GM18907 (cell line): ENCODE measurements around the gene CD300A.

ENCODE experiments used
- ATAC-seq: cut with Tn5 transposase; IDR thresholded peaks from one replicate; pipeline ENCODE4 v1.9.1; 2021; ENCODE audit warnings: mild to moderate bottlenecking, moderate library complexity; ENCODE audit not compliant: unreplicated experiment

The CD300A gene

DNA sequence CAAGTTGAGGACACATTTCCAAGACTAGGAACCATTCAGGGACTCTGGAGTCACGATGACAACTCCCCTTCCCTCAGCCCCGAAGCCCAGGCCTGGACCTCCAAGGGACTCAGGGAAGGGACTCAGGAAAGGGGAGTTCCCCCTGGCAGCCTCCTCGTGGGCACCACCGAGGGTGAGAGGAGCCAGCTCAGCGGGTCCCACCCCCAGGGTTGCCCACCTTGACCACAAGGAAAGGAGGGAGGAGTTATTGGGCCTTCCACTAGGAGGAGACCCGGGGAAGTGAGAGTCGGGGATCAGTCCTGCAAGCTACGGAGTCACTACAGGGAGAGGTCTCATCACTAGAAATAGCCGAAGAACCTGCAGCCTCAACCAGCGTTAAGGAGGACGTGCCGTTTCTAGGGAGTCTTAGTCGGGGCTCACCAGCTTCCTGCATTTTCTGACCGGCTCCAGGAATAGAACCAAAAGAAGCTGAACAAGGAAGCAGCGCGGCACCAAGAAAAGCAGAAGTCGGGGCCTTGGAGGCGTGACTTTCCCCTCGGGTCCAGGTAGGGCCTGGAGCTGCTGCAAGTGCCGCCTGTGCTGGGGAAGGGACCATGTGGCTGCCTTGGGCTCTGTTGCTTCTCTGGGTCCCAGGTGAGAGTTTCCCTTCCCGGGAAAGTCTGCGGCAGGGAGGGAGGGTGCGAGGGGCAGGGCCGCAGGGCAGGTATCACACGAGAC lies at the start of gene CD300A:
TSS of gene CD300A (plus strand) at position 524 of the 717 bp plus-strand sequence. CDS start at position 594, 70 bp downstream.
- no peak for ATAC-seq

DNA sequence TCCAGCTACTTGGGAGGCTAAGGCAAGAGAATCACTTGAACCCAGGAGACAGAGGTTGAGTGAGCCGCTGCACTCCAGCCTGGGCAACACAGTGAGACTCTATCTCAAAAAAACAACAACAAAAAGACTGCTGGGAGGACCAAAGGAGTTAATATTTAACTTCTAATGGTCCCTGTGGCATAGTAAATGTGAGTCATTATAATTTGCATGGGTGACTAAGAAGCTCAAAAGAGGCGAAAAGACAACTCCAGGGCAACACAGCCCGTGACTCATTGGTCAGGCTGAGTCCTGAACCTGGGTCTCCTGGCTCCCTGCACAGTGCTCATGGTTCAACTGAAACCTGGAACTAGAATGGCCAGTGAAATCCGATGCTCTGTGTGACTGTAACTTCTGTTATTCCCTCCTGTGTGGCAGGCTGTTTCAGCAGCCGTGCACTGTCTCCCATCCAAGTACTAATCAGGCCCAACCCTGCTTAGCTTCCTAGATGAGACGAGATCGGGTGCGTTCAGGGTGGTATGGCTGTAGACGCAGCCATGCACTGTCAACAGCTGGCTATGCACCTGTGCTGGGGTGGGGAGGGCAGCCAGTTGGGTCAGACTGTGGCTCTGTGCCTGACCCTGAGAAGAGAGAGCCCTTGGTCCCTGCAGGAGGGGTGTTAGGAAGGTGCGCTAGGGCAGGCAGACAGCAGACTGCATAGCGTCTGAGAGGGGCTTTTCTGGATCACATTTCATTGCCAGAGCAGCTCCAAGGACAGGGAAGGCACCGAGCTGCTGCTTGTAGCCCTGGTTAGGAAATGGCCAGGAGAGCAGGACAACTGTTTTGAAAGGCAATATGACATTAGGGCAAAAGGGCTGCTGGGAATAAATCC lies 49.0 kb upstream of the CD300A start:
- peak; percentile 79 for ATAC-seq

DNA sequence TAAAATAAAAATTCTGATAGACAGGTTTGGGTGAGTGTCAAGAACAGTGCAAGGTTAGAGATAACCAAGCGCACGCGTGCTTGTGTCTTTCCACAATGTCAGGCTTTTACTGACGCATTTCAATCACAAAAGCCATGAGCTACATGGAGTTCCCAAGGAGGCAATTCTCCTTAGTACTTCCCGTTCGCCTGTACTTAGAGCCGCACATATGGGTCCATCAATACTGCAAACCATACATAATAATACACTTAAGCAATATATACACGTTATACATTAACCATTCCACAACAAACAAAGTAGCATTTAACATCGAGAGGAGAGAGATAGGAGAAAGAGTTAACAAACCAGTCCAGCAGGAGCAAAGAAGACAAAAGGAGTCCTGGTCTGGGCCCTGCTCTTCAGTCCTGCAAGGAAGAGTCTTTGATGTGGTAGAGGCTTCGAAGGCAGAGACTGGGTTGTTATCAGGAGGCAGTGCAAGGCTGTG lies 46.5 kb upstream of the CD300A start:
- no peak for ATAC-seq

DNA sequence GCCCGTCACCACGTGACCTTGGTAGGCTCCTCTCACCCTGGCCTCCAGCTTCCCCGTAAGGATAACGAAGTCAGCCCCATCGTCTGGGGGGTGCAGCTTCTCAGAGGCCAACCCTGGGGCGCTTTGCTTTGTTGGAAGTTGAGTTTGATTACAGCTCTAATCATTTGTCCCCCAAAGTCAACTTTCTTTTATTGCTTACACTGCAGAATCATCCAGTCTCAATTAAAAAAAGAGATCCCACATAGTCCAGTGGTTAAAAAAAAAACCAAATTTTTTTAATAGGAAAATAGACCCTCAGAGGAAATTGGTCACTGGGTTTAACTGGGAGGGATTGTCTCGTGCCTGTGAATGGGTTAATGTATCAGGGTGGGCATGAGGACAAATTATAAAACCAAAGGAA lies 42.3 kb upstream of the CD300A start:
- ATAC-seq = no peak

DNA sequence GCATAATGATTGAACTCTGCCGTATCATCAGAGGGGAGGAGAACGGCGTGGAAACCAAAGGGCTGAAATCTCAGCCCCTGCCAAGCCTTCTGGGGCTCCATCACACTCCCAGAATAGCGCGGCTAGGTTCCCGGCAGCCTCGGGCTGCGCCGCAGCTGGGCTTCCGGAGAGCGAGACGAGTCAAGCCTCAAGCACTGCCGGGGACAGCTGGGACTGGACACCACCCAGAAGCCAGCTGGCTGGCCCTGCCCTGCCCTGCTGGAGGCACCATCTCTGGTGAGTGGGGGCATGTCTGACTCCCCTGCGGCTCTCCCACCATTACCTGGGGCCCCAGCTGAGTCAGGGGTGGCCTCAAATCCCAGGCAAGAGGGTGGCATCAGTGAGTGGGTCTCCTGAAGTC lies 41.8 kb upstream of the CD300A start:
- no peak for ATAC-seq

DNA sequence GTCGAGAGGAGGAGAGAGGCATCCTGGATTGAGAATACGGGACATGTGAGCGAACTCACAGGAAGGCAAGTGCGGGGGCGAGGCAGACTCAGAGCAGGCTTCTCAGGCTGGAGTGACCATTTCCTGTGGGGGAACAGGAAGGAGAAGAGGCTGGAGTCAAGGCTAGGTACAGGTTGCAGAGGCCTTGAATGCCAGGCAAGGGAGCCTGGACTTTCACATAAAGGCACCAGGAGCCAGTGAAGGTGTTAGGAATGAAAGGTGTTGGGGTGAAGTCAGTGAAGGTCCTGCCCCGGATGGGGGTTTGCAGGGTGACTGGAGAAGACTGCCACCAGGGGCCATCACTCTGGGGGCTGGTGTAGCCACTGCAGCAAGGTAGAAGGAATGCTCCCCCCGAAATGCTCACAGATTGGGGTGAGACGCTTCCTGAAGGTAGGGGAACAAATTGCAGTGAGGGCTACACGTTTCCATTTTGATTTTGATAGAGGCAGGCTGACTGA lies 39.8 kb upstream of the CD300A start:
- no peak for ATAC-seq

DNA sequence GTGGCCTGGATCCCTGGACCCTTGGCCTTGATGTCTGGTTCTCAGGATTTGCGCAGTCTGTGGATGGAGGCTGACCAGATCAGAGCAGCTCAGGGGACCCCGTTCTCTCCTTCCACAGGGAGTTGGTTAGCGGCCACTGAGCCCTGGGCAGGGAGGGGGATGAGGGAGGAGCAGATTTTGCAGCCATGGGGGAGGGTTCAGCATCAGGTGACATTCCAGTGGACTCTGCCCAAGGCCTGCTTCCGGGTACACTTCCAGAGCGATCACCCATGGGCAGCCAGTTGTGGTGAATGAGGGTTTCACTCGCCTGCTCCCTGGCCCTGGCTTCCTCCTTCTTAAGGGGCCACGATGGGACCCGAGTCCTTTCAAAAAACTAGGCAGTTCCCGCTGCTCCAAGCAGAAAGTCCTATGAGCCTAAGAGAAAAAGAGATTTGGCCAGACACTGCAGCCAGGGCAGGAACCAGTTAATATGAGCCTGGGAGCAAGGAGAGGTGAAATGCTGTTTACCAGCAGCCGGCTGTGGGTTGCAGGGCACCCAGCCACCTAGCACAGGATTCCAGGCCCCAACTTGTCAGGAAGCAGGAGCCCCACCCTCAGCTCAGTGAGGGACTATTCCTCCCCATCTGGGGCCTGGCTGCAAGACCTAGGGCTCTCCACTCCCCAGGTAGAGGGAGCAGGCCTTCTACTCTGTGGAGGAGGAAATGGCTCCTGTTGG lies 39.2 kb upstream of the CD300A start:
- ATAC-seq = no peak

DNA sequence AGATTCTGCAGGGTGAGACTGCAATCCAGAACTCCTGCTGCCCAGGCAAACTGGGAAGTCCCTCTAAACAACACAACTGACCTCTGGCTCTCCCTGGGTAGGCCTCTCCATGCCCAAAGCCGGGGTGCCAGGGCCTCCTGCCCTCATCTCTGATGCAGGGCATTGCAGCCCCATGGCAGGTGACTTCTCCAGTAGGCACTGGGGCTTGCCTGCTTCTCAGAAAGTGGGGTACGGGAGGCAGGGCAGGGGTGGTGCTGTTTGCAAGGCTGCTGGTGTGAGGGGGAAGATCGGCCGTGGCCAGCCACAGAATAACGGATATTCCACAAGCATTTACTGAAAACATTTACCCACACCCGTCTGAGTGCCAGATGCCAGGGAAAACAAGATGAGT lies 38.7 kb upstream of the CD300A start:
- ATAC-seq = no peak

DNA sequence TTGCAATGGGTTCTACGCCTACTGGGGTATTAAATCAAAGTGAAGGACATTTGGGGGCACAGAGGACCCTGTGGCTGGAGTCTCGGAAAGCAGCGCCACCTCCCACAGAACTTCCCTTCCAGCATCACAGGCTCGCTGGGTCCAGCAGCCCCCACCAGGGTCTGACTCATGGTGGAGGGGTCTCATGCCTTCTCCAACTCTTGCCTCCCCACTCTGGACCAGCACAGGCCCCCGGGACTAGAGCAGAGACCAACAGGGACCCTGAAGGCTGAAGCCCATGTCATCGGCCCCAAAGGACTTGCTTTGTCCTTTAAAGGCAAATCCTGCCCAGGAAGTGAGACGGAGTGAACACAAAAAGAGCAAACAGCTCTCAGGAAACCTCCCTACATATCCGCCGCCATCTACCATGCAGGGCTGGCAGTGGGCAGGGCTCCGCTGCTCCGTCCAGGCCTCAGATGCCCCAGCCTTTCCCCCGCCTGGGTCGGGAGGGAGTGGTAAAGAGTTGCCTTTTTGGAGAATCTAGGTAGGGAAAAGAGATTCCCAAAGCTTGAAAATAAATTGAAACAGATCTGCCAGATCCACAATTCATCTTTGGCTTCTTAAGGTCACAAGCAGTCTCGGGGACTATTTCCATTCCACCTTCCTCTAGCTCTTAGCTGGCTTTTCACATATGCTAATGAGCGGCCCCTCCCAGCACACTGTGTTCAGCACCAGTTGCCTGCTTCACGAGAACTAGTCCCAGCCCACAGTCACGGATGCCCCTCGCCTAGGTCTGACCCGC lies 36.6 kb upstream of the CD300A start:
- ATAC-seq = peak; percentile 18

DNA sequence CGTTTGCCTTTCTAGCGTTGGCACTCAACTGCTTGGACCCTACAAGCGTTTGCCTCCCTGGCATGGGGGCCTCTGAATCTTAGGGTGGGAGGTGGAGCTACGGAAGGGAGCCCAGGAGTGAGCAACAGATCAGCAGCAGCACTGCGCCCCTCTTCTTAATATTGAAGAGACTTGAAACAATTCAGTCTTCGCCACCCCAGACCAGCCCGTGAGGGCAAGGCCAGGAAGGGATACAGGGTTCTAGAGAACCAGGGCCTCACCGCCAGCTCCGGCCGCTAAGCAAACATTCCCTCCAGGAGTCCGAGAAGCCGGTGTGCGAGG lies 36.1 kb upstream of the CD300A start:
- ATAC-seq = no peak

DNA sequence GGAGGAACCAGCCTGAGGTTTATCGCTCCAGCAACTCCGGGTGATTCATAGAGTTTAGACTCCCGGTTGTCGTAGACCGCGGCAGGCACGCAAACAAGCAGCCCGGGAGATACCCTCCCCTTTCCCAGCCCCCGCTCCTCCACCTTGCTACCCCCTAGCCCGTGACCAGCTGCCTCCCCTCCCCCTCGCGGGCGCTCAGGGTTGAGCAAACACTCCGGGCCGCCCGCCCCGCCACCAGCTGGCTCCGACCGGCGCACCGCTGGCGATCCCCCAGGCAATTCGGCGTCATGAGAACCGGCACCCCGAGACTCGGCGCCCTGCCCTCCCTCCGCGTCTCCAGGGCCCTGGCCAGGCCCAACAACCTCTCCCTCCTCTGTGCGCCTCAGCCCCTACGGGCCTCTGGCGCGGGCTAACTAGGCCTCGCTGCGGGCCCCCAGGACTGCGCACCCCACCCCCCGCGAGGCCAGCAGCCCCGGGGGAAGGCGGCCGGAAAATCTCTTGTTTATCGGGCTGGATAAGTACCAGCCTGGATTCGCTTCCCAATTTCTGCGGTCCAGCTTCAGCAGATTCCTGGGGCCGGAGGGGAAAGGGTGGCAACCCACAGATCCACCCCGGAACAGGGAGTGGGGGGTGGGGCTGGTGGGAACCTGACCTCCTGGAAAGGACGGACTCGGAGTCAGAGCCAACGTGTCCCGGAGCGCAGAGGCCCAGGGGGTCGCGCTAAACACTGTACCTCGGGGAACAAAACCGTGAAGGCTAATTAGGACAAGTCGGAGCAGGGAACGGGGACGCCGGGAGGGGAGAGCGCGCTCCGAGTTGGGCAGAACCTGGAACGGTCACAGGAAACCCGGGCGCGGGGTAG lies 35.5 kb upstream of the CD300A start:
- peak; percentile 62 for ATAC-seq

DNA sequence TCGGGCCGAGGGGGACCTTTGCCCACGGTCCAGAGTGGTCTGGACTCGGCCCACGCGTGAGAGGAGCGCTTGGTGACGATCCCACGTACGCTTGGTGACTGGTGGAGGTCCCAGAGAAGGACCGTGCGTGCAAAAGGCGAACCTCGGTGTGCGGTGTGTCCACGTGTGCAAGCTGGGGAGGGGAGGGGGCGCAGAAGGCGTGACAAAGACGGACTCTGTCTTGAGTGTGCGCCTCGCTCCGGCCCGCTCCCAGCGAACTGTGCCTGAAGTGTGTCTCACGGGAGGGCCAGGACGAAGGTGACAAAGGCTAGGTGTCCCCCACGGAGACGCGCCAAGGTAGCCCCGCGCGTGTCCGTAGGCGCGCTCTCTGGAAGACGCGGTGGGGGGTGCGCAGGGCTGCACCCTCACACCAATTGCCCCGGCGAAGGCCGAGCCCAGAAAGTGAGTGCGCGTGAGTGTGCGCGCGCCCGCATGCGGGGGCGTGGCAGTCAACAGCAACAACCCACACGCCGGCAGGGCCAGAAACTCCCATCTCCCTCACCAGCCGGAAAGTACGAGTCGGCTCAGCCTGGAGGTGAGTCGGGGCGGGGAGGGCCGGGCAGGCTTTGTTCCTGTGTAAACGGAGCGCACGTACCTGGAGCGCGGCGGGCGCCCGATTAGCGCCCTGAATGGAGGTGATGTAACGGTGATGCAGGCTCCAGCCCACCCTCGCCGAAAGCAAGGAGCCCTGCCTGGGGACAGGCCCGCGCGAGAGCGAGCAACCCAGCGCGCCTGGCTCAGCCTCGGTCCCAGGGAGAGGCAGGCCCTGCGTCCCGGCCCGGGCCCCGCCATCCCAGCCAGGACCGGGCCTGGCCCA lies 34.6 kb upstream of the CD300A start, which contains the start of gene GPRC5C:
TSS of gene GPRC5C (plus strand) at position 521 of the 856 bp plus-strand sequence. CDS start 7,689 bp downstream, outside the sequence.
- ATAC-seq = peak; percentile 33

DNA sequence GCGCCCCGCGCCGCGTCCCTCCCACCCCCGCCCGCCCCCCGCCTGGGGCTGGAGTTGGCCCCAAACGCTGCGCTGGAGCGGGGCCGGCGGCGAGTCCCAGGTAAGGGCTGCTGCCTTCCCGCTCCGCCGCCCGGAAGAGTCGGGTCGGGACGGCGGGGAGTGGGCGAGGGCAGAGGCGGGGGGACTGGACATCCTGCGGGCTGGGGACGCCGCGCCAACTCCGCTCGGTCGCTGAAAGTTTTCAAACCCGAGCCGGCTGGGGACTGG lies 34.1 kb upstream of the CD300A start:
- no peak for ATAC-seq

DNA sequence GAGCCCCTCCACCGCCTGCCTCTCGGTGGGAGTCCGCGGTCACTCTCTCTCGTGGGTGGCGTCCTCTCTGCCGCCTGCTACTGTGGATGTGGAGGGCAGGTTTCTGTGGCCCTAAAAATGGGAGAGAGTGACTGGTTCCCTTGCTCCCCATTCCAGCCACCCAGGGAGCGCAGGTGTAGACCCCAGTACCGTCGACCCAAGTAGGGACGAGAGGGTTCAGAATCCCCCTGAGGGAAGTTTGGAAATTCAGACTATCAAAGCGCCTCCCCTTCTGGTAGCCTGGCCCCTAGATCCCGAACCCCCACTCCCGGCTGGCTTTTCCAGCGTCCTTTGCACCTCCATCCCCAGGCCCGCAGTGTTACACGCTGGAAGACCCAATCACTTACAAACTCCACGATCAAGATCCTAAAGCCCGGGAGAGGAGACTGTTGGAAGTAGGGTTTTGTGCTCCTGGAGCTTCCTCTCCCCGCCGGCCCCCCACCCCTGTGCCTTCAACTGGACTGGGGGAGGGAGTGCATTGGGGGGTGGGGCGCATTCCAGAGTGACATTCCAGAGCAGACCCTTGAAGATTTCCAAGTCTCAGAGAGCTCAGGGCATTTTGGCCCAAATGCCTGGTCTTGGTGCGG lies 33.6 kb upstream of the CD300A start:
- ATAC-seq = no peak

DNA sequence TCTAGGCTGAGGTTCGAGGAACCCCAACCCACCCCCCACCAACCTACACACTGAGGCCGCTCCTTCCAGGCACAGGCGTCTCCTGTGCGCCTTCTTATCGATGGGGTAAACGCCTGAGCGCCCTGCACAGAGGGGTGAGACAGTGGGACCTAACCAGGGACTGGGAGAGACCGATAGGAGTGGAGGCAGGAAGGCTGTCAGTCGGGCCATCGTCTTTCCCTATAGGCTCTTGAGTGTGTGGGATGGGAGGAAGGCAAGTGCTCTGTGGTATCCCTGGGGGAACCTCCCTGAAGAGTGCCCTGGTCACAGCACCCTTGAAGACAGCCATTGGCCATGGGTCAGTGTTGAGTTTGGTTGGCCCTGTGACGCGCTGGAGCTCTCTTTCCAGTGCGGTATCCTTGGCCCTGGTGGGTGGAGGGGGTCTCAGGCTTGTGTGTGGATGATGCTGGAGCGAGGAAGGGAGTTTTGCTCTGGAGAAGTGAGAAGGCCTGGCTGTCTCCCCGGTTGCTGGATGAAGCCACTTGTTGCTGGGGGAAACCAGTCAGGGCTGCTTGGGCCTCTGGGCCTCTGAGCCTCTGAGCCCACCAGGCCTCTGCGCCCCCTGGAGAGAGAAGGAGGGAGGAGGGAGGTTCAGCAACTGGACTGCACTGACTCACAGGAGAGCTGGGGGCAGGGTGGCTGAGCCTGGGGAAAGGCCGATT lies 32.9 kb upstream of the CD300A start:
- ATAC-seq = no peak

DNA sequence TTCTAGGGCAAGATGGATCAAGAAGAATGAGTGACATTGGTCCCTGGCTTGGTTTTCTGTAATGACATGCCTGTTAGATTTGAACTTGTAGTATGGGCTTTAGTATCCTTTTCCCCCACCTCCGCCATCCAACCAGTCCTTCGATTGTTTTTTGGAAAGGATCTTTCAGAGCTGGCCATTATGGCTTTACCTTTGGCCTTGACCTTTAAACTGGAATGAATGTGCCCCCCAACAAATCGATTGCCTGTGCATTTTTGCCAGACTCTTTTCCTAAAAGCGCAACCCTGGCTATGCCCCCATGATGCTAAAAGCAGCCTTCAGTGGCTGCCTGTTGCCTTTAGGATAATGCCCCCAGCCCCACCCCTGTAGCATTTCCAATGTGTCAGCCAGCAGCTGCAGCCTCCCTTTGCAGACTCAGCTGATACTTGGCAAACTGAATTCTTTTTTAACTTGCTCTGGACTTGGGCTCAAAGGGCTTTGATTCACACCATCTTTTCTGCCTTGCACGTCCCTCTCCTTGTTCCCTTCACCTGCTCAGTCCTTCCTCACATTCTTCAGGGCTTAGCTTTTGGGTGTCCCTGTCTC lies 30.6 kb upstream of the CD300A start:
- ATAC-seq = no peak

DNA sequence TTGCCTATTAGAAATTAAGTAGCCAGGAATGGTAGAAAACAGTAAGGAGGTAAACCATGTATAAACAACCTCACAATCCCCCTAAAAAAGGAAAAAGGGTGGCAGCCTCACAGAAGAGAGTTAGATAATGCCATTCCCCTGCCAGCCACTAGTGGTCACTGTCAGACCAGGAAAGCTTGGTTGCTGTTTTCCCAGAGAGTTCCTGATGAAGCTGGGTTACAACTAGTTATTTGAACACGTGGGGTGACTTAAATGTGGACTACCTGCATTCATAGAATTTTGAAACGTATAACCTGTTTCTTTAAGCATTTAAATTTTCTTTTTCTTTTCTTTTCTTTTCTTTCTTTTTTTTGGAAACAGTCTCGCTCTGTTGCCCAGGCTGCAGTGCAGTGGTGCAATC lies 28.7 kb upstream of the CD300A start:
- no peak for ATAC-seq
